ENCODE data around the gene KLF9.
"Not testable (repeated sequence)": the region's sequence is repeated elsewhere in the genome, so short reads cannot be mapped to it uniquely, and the experiment has no call there.

KLF9 gene

GRCh38 chr9:70403166-70403565 lies 11.3 kb downstream of the KLF9 start:
- DNase-seq, result no peak

GRCh38 chr9:70402213-70402612 lies 12.2 kb downstream of the KLF9 start:
- DNase-seq, result no peak

- not testable (repeated sequence) for DNase-seq
These were observed 13.2 kb downstream of the KLF9 start for GRCh38 chr9:70401241-70401640.

GRCh38 chr9:70400107-70400892 lies 14.2 kb downstream of the KLF9 start:
- DNase-seq, result no peak

GRCh38 chr9:70399141-70399540 lies 15.3 kb downstream of the KLF9 start:
- DNase-seq, result no peak

- no peak for DNase-seq
These were observed 16.3 kb downstream of the KLF9 start for GRCh38 chr9:70398145-70398556.

GRCh38 chr9:70395652-70396051 lies 18.8 kb downstream of the KLF9 start:
- no peak for DNase-seq

- DNase-seq, result no peak
These were observed 21.6 kb downstream of the KLF9 start for GRCh38 chr9:70392850-70393249.

- no peak for DNase-seq
These were observed 22.3 kb downstream of the KLF9 start for GRCh38 chr9:70392189-70392588.

- DNase-seq, result no peak
These were observed 23.5 kb downstream of the KLF9 start for GRCh38 chr9:70390933-70391341.

- DNase-seq, result no peak
These were observed 24.7 kb downstream of the KLF9 start for GRCh38 chr9:70389621-70390266.

- DNase-seq, result no peak
These were observed 25.3 kb downstream of the KLF9 start for GRCh38 chr9:70389188-70389587.

- no peak for DNase-seq
These were observed 26.8 kb downstream of the KLF9 start for GRCh38 chr9:70387663-70388062.

GRCh38 chr9:70385426-70385825 lies 29.0 kb downstream of the KLF9 start:
- no peak for DNase-seq

GRCh38 chr9:70382709-70383605 lies 31.5 kb downstream of the KLF9 start:
- DNase-seq, result no peak

GRCh38 chr9:70382046-70382708 lies 32.3 kb downstream of the KLF9 start:
- DNase-seq, result no peak

GRCh38 chr9:70374962-70375618 lies 39.4 kb downstream of the KLF9 start:
- no peak for DNase-seq

- DNase-seq, result no peak
These were observed 47.0 kb downstream of the KLF9 start for GRCh38 chr9:70367305-70367930.

GRCh38 chr9:70363760-70364159 lies 50.7 kb downstream of the KLF9 start:
- DNase-seq, result no peak

- DNase-seq, result no peak
These were observed 51.5 kb downstream of the KLF9 start for GRCh38 chr9:70362952-70363351.

GRCh38 chr9:70355801-70356200 lies 58.7 kb downstream of the KLF9 start:
- no peak for DNase-seq

- DNase-seq, result no peak
These were observed 61.7 kb downstream of the KLF9 start for GRCh38 chr9:70352802-70353201.
